ENCODE results near the gene LOXL4. TPM values are rescaled to one million over a fixed set of nuclear protein-coding genes. Genes with fewer than 3 reads are reported as not detected.
"Not testable (repeated sequence)": the region's sequence is repeated elsewhere in the genome, so short reads cannot be mapped to it uniquely, and the experiment has no call there.

LOXL4 gene
- total RNA-seq, 1 donor from 2014 or later: 5.4 TPM

GRCh38 chr10:98236862-98237261 is 31.1 kb downstream of the LOXL4 start:
- no peak overlapping the region for H3K4me3 ChIP-seq (ENCODE audit: low read depth, low read length)
- TF ChIP-seq CTCF (conservative IDR thresholded peaks at IDR 0.05; ENCODE audit: low read depth, low read length): no peak
- DNase-seq (ENCODE audit: low read depth): no peak

- no peak for DNase-seq (ENCODE audit: low read depth)
- no peak overlapping the region for H3K4me3 ChIP-seq (ENCODE audit: low read depth, low read length)
- TF ChIP-seq CTCF (conservative IDR thresholded peaks at IDR 0.05; ENCODE audit: low read depth, low read length): no peak
Observed at GRCh38 chr10:98235846-98236245, 32.1 kb downstream of the LOXL4 start.

GRCh38 chr10:98231417-98231816 is 36.6 kb downstream of the LOXL4 start:
- DNase-seq (ENCODE audit: low read depth): no peak
- no peak for TF ChIP-seq CTCF (conservative IDR thresholded peaks at IDR 0.05; ENCODE audit: low read depth, low read length)

GRCh38 chr10:98228266-98228665 is 39.7 kb downstream of the LOXL4 start:
- not testable (repeated sequence) for H3K4me3 ChIP-seq (ENCODE audit: low read depth, low read length); DNase-seq (ENCODE audit: low read depth)

More at GRCh38 chr10:98231417-98231816, 36.6 kb downstream of the LOXL4 start:
- H3K4me3 ChIP-seq (ENCODE audit: low read depth, low read length): no peak overlapping the region

GRCh38 chr10:98227713-98228112 is 40.3 kb downstream of the LOXL4 start:
- DNase-seq (ENCODE audit: low read depth); H3K4me3 ChIP-seq (ENCODE audit: low read depth, low read length): not testable (repeated sequence)

GRCh38 chr10:98226508-98227144 is 41.4 kb downstream of the LOXL4 start:
- no peak for DNase-seq (ENCODE audit: low read depth)

GRCh38 chr10:98224996-98225395 is 43.0 kb downstream of the LOXL4 start:
- TF ChIP-seq CTCF (conservative IDR thresholded peaks at IDR 0.05; ENCODE audit: low read depth, low read length): no peak

More at GRCh38 chr10:98226508-98227144, 41.4 kb downstream of the LOXL4 start:
- H3K4me3 ChIP-seq (ENCODE audit: low read depth, low read length): no peak overlapping the region
- no peak for TF ChIP-seq CTCF (conservative IDR thresholded peaks at IDR 0.05; ENCODE audit: low read depth, low read length)

GRCh38 chr10:98224509-98224908 is 43.5 kb downstream of the LOXL4 start:
- DNase-seq (ENCODE audit: low read depth): no peak
- TF ChIP-seq CTCF (conservative IDR thresholded peaks at IDR 0.05; ENCODE audit: low read depth, low read length): no peak

More at GRCh38 chr10:98224996-98225395, 43.0 kb downstream of the LOXL4 start:
- no peak for DNase-seq (ENCODE audit: low read depth)
- no peak overlapping the region for H3K4me3 ChIP-seq (ENCODE audit: low read depth, low read length)

More at GRCh38 chr10:98224509-98224908, 43.5 kb downstream of the LOXL4 start:
- H3K4me3 ChIP-seq (ENCODE audit: low read depth, low read length): no peak overlapping the region

Data from epithelial cell of proximal tubule (primary cell).